Suprapubic skin (tissue), 4 donors: ENCODE measurements around the gene METTL21C. TPM values are rescaled to one million over a fixed set of nuclear protein-coding genes. Genes with fewer than 3 reads are reported as not detected.

Experiments
- DNase-seq, 2 donors: peaks; one replicate each; pipeline ENCODE4 v3.0.0-alpha.2; 2019; ENCODE audit warnings: low spot score in 2 of 2
- H3K27ac ChIP-seq: fragments of 200-600 bp; sonication (generic); one replicate; pipeline ENCODE4 v1.5.1; 2019
- H3K27me3 ChIP-seq: fragments of 200-600 bp; sonication (generic); one replicate; pipeline ENCODE4 v1.5.1; 2019
- H3K36me3 ChIP-seq: fragments of 200-600 bp; sonication (generic); one replicate; pipeline ENCODE4 v1.5.1; 2019
- H3K4me1 ChIP-seq: fragments of 200-600 bp; sonication (generic); one replicate; pipeline ENCODE4 v1.5.1; 2019
- H3K4me3 ChIP-seq: fragments of 200-600 bp; sonication (generic); one replicate; pipeline ENCODE4 v1.5.1; 2019; ENCODE audit warnings: mild to moderate bottlenecking
- H3K9me3 ChIP-seq: fragments of 200-600 bp; sonication (generic); one replicate; pipeline ENCODE4 v1.5.1; 2019
- EP300 ChIP-seq: sonication (generic); formaldehyde crosslinking; IDR thresholded peaks from one replicate; pipeline ENCODE4 v1.6.1; 2017; ENCODE audit warnings: antibody characterized with exemption
- POLR2A ChIP-seq, 2 donors: fragments of 450-650 bp; IDR thresholded peaks; one replicate each; pipeline ENCODE4 v1.6.1; 2017; ENCODE audit warnings: antibody characterized with exemption in 2 of 2, mild to moderate bottlenecking in 2 of 2, moderate library complexity in 2 of 2
- POLR2AphosphoS5 ChIP-seq, 3 donors: sonication (generic); formaldehyde crosslinking; IDR thresholded peaks; one replicate each; pipeline ENCODE4 v1.6.1; 2017; ENCODE audit warnings: antibody characterized with exemption in 3 of 3
- WGBS: methylation state at CpG from one replicate; pipeline ENCODE4 v1.1.5; 2018; 5-methylcytosine and 5-hydroxymethylcytosine counted together
- total RNA-seq, 4 donors: library from RNA; depleted of rRNA; stranded (reverse); fragments of >200 nt; gene quantifications; one replicate each; pipeline ENCODE4 v1.1.0, GENCODE V29; 2016
- TF ChIP-seq, protein P1 (sequence below), 2 donors: fragments of 200-600 bp in 1 of 2; fragments of 450-650 bp in 1 of 2; sonication (generic) in 1 of 2; IDR thresholded peaks; one replicate each; pipeline ENCODE4 v1.5.1; 2016 to 2019; ENCODE audit warnings: antibody characterized with exemption in 2 of 2, mild to moderate bottlenecking in 1 of 2, moderate library complexity in 1 of 2

Gene METTL21C
- total RNA-seq, 4 donors from 2014 or later, result not detected

DNA sequence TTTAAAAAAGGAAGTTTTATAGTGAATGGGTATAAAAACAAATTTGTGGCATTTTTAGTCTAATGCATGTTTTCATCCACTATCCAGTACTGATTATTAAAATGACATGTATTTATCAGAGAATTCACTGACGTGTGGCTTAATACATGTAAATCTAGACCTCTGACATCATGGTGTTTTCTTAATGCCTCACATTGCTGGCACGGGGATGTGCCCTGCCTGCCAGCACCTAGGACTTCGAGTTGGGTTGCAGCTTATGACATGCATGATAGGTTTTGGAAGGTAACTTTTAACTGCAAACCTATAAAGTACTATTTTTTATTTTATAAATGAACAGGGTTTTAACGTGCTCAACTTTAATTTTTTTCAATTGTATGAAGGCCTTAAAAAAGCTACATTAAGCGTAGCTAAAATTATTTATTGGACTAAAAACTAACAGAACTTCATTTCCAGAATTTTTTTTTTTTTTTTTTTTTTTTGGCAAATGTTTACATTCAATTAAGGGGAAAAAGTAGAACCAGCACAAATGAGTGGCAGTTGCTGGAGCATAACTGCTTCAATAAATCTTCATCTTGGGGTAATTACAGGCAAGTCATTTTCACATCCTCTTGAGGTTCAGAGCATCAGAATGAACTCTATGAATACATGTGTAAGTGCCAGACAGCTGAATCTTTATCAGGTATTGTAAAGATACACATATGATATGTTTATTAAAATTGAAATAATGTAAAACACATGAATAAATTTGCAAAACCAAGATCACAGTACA is 16.3 kb downstream of the METTL21C start:
- DNase-seq, result no peak
- Histone ChIP-seq H3K27me3 (no peaks in the 10 kb centered on the region), H3K4me1 (no peaks in the 10 kb centered on the region), H3K4me3 (no peak overlapping the region), H3K9me3 (no peaks in the 10 kb centered on the region), H3K27ac (no peak overlapping the region), H3K36me3 (peaks cover 61% of the 10 kb centered on the region)
- TF ChIP-seq EP300 (no peak), POLR2AphosphoS5 (IDR thresholded peaks at IDR 0.05) (no peak), POLR2A (IDR thresholded peaks at IDR 0.05) (no peak)
- TF ChIP-seq, protein P1, sequence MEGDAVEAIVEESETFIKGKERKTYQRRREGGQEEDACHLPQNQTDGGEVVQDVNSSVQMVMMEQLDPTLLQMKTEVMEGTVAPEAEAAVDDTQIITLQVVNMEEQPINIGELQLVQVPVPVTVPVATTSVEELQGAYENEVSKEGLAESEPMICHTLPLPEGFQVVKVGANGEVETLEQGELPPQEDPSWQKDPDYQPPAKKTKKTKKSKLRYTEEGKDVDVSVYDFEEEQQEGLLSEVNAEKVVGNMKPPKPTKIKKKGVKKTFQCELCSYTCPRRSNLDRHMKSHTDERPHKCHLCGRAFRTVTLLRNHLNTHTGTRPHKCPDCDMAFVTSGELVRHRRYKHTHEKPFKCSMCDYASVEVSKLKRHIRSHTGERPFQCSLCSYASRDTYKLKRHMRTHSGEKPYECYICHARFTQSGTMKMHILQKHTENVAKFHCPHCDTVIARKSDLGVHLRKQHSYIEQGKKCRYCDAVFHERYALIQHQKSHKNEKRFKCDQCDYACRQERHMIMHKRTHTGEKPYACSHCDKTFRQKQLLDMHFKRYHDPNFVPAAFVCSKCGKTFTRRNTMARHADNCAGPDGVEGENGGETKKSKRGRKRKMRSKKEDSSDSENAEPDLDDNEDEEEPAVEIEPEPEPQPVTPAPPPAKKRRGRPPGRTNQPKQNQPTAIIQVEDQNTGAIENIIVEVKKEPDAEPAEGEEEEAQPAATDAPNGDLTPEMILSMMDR (IDR thresholded peaks at IDR 0.05), result no peak
- WGBS, result 81% methylated on average over 5 of the region's 5 CpGs

DNA sequence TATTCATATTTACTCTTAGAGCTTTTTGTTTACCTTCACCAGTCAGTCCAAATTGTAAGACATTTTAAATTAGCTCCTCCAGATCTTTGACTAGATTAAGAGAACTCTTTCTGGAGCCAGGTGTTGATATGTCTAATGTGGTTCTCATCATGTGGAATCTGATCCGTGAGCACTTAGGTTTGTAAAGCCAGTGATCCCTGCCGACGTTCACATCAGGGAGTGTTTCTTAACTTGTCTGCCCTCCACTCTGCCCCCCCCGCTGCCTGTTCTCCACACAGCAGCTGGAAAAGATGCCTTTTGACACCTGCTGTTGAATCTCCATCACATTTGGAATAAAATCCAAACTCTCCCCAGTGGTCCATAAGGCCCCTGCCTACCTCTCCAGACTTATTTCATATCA is 17.7 kb downstream of the METTL21C start:
- no peak overlapping the region for H3K4me3 ChIP-seq
- no peaks in the 10 kb centered on the region for H3K4me1 ChIP-seq
- no peak overlapping the region for H3K27ac ChIP-seq
- H3K36me3 ChIP-seq, result peaks cover 75% of the 10 kb centered on the region
- no peak for TF ChIP-seq POLR2AphosphoS5 (IDR thresholded peaks at IDR 0.05)
- TF ChIP-seq, protein P1 (IDR thresholded peaks at IDR 0.05), result no peak
- no peak for TF ChIP-seq EP300
- no peak for TF ChIP-seq POLR2A (IDR thresholded peaks at IDR 0.05)
- no peaks in the 10 kb centered on the region for H3K27me3 ChIP-seq
- no peaks in the 10 kb centered on the region for H3K9me3 ChIP-seq
- 88% methylated on average over 4 of the region's 4 CpGs for WGBS
- no peak for DNase-seq

DNA sequence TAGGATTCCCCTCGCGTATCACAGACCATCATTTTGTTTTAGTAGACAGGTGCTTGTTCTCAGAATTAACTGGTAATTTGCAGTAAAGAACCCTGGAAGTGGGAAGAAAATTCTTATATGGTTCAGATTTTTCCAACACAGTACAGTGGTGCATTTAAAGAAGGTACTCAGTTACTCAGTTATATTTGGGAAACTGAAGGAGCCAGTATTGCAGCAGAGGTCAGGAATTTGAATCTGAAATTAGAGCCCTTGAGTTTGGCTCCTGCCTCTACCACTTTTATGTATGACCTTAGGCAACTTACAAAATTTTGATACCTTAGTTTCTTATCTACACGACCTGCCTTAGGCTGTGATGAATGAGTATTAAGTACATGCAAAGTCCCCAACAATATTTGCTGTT is 19.7 kb downstream of the METTL21C start:
- H3K36me3 ChIP-seq, result peaks cover 91% of the 10 kb centered on the region
- DNase-seq, result no peak
- 78% methylated on average over 3 of the region's 3 CpGs for WGBS

DNA sequence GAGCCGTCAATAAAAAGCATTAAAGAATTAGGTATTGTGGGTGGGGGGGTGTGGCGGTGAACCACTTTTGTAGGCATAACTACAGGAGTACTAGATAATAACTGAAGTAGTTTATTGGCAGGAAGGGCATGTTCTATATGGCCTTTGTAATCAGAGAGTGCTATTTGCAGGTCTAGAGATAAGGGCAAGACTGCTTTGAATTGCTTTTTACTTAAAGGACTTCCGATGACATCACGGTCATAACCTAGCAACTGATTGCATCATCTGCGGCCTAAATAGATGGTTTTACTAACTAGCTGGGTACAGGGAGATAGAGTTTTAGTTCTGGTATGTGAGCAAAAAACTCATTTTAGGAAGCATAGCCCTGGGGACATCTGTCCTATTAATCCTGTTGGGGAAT is 24.7 kb downstream of the METTL21C start:
- no peak for DNase-seq
- TF ChIP-seq, protein P1 (IDR thresholded peaks at IDR 0.05), result no peak
- TF ChIP-seq EP300 (no peak), POLR2AphosphoS5 (IDR thresholded peaks at IDR 0.05) (no peak), POLR2A (IDR thresholded peaks at IDR 0.05) (no peak)
- Histone ChIP-seq H3K9me3 (peaks cover 9% of the 10 kb centered on the region), H3K27ac (no peak overlapping the region), H3K4me1 (no peaks in the 10 kb centered on the region), H3K27me3 (no peaks in the 10 kb centered on the region), H3K4me3 (no peak overlapping the region), H3K36me3 (peaks cover 91% of the 10 kb centered on the region)
- WGBS, result 78% methylated on average over 5 of the region's 5 CpGs

More for the DNA sequence above, 19.7 kb downstream of the METTL21C start:
- TF ChIP-seq EP300 (no peak), POLR2A (IDR thresholded peaks at IDR 0.05) (no peak), POLR2AphosphoS5 (IDR thresholded peaks at IDR 0.05) (no peak)
- TF ChIP-seq, protein P1 (IDR thresholded peaks at IDR 0.05), result no peak
- H3K4me1 ChIP-seq, result no peaks in the 10 kb centered on the region
- H3K4me3 ChIP-seq, result no peak overlapping the region
- no peak overlapping the region for H3K27ac ChIP-seq
- H3K9me3 ChIP-seq, result peaks cover 5% of the 10 kb centered on the region
- H3K27me3 ChIP-seq, result no peaks in the 10 kb centered on the region

DNA sequence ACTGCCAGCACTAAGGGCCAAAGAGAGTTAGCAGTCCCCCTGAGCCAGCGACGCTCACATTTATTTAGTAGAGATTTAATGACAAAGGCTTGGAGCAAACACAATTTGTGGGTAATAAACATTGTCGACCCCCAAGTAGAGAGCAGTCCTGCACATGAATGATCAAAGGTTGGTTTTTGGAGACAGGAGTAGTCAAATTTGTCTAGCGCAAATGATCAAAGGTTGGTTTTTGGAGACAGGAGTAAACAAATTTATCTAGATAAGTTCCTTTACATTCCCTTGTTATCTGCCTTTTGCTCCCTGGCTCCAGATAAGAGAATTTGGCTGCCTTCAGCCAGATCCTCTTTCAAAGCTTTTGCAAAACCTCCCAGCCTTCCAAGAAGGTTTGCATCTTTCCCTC is 26.9 kb downstream of the METTL21C start:
- H3K4me1 ChIP-seq, result no peaks in the 10 kb centered on the region
- WGBS, result 95% methylated on average over 4 of the region's 4 CpGs
- TF ChIP-seq POLR2AphosphoS5 (IDR thresholded peaks at IDR 0.05) (no peak), EP300 (no peak), POLR2A (IDR thresholded peaks at IDR 0.05) (no peak)
- TF ChIP-seq, protein P1 (IDR thresholded peaks at IDR 0.05), result no peak
- H3K27me3 ChIP-seq, result no peaks in the 10 kb centered on the region
- peaks cover 85% of the 10 kb centered on the region for H3K36me3 ChIP-seq
- no peak overlapping the region for H3K27ac ChIP-seq
- DNase-seq, result no peak
- H3K9me3 ChIP-seq, result peaks cover 9% of the 10 kb centered on the region
- H3K4me3 ChIP-seq, result no peak overlapping the region
